ENCODE results near the gene TCIRG1. TPM values are rescaled to one million over a fixed set of nuclear protein-coding genes. Genes with fewer than 3 reads are reported as not detected.

Gene TCIRG1
- total RNA-seq, 1 donor from 2014 or later: 23.4 TPM

DNA sequence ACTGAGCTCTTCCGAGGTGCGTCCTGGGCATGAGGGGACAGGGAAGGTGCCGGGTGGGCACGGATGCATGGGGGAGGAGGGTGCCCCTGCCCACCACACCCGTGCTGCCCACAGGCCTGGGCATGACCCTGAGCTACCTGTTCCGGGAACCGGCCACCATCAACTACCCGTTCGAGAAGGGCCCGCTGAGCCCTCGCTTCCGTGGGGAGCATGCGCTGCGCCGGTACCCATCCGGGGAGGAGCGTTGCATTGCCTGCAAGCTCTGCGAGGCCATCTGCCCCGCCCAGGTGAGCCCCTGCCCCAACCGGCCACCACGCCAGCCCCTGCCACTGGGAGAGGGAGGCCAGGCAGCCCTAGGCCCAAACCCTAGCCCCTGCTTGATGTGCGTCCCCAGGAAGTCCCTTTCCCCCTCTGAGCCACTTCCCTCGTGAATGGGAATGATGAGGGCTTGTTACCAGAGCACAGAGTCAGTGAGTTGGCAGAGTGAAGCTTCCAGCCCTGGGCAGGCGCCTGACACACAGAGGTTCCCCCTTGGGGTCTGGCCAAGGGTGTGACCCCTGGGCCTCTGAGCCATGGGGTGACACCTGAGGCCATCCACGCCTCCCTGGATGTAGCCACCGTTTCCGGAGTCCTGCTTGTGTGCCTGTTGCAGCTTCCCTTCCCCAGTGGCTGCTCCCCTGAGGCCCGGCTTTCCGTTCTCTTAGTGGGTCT lies 5.7 kb upstream of the TCIRG1 start:
- peak overlapping the region; percentile 94 for H3K27ac ChIP-seq (replicated peaks)
- TF ChIP-seq, protein P1, sequence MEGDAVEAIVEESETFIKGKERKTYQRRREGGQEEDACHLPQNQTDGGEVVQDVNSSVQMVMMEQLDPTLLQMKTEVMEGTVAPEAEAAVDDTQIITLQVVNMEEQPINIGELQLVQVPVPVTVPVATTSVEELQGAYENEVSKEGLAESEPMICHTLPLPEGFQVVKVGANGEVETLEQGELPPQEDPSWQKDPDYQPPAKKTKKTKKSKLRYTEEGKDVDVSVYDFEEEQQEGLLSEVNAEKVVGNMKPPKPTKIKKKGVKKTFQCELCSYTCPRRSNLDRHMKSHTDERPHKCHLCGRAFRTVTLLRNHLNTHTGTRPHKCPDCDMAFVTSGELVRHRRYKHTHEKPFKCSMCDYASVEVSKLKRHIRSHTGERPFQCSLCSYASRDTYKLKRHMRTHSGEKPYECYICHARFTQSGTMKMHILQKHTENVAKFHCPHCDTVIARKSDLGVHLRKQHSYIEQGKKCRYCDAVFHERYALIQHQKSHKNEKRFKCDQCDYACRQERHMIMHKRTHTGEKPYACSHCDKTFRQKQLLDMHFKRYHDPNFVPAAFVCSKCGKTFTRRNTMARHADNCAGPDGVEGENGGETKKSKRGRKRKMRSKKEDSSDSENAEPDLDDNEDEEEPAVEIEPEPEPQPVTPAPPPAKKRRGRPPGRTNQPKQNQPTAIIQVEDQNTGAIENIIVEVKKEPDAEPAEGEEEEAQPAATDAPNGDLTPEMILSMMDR (IDR thresholded peaks at IDR 0.05; ENCODE audit: borderline replicate concordance): no peak
- H3K36me3 ChIP-seq: peaks cover 38% of the 10 kb centered on the region
- H3K4me1 ChIP-seq: peaks cover 82% of the 10 kb centered on the region
- intact Hi-C loops (cut with micrococcal nuclease): no loop called here
- peak overlapping the region; percentile 89 for H3K4me3 ChIP-seq
- no peaks in the 10 kb centered on the region for H3K9me3 ChIP-seq (replicated peaks)
- no peak for DNase-seq
- no peaks in the 10 kb centered on the region for H3K27me3 ChIP-seq (ENCODE audit: low read depth)

DNA sequence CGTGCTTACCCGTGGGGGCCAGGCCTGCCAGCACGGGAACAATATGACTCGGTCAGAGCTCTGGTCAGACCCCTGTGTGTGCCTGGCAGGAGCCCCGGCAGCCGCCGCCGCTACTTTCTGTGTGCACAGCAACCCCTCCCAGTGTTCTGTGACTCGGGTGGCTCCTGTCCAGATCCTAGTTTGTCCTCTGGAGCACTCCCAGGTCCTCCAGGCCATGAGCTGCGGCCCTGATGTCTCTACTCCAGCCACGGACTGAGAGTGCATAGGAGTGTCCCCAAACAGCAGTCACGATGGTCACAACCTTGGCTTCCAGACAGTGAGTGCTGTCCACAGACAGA lies 5.1 kb upstream of the TCIRG1 start:
- Histone ChIP-seq H3K27ac (replicated peaks) (peak overlapping the region; percentile 94), H3K9me3 (replicated peaks) (no peaks in the 10 kb centered on the region), H3K36me3 (peaks cover 38% of the 10 kb centered on the region), H3K4me1 (peaks cover 88% of the 10 kb centered on the region), H3K27me3 (ENCODE audit: low read depth) (no peaks in the 10 kb centered on the region), H3K4me3 (peak overlapping the region; percentile 89)
- intact Hi-C loops (cut with micrococcal nuclease): no loop called here
- peak; percentile 71 for DNase-seq
- TF ChIP-seq, protein P1 (IDR thresholded peaks at IDR 0.05; ENCODE audit: borderline replicate concordance): no peak

DNA sequence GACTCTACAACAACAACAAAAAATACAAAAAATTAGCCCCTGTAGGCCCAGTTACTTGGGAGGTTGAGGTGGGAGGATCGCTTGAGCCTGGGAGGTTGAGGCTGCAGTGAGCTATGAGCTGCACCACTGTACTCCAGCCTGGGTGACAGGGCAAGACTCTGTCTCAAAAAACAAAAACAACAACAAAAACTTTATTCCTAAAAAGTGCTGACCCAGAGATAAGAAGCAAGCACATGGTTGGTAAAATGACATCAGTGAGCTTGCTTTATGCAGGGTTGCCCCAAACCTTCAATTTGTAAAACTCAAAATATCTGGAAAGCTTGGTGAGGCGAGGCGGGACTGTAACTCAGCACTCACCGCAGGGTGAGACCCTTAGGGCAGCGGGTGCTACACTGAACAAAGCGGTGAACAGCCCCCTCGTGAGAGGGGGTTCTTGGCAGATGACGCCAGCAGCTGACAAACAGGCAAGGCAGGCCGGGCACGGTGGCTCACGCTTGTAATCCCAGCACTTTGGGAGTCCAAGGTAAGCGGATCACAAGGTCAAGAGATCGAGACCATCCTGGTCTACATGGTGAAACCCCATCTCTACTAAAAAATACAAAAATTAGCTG lies 3.5 kb upstream of the TCIRG1 start:
- intact Hi-C loops (cut with micrococcal nuclease): no loop called here
- H3K27me3 ChIP-seq (ENCODE audit: low read depth): no peaks in the 10 kb centered on the region
- TF ChIP-seq, protein P1 (IDR thresholded peaks at IDR 0.05; ENCODE audit: borderline replicate concordance): no peak

DNA sequence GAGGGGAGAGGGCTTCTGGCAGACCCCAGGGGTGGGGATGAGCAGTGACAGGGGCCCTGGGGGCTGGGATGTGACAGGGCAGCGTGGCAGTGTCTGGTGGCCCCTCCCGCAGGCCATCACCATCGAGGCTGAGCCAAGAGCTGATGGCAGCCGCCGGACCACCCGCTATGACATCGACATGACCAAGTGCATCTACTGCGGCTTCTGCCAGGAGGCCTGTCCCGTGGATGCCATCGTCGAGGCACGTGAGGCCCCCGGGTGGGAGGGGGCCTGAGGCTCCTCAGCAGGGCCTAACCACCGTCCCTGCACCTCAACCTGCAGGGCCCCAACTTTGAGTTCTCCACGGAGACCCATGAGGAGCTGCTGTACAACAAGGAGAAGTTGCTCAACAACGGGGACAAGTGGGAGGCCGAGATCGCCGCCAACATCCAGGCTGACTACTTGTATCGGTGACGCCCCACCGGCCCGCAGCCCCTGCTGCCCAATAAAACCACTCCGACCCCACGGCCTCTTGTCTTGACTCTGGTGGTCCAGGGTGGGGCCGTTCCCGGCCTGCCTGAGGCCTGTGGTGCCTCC lies 2.6 kb upstream of the TCIRG1 start:
- Histone ChIP-seq H3K9me3 (replicated peaks) (no peaks in the 10 kb centered on the region), H3K4me1 (peaks cover 94% of the 10 kb centered on the region), H3K27ac (replicated peaks) (peak overlapping the region; percentile 94), H3K36me3 (peaks cover 38% of the 10 kb centered on the region), H3K4me3 (no peak overlapping the region), H3K27me3 (ENCODE audit: low read depth) (no peaks in the 10 kb centered on the region)
- intact Hi-C loops (cut with micrococcal nuclease): no loop called here
- no peak for DNase-seq
- TF ChIP-seq, protein P1 (IDR thresholded peaks at IDR 0.05; ENCODE audit: borderline replicate concordance): no peak

More for the DNA sequence above, 3.5 kb upstream of the TCIRG1 start:
- no peak for DNase-seq
- Histone ChIP-seq H3K27ac (replicated peaks) (peak overlapping the region; percentile 94), H3K4me1 (peaks cover 94% of the 10 kb centered on the region), H3K4me3 (no peak overlapping the region), H3K9me3 (replicated peaks) (no peaks in the 10 kb centered on the region), H3K36me3 (peaks cover 38% of the 10 kb centered on the region)

DNA sequence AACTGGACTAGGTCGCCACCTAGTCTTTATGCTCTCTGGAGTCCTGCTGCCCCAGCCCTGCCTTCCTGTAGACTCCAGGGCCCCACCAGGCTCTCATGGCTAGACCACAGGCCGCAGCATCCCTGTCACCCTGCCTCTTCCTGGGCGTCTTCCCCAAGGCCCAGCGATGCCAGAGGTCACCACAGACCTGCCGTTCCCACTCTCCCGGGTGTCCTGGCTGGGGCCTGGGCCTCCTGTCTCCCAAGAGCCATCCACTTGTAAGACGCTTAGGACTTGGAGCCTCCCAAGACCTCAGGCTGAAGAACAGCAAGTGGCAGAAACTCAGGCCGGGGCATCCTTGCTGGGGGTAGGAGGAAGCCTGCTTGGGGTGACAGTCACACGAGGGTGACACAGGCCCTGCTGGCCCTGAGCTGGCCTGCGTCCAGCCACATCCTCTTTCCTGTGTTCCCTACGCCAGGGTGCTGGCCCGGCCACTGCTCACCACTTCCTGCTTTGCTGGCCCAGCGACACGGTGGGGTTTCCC lies 2.0 kb upstream of the TCIRG1 start:
- Histone ChIP-seq H3K27ac (replicated peaks) (peak overlapping the region; percentile 94), H3K4me3 (no peak overlapping the region), H3K27me3 (ENCODE audit: low read depth) (no peaks in the 10 kb centered on the region), H3K36me3 (peaks cover 38% of the 10 kb centered on the region), H3K4me1 (peaks cover 88% of the 10 kb centered on the region), H3K9me3 (replicated peaks) (no peaks in the 10 kb centered on the region)
- intact Hi-C loops (cut with micrococcal nuclease): no loop called here
- TF ChIP-seq, protein P1 (IDR thresholded peaks at IDR 0.05; ENCODE audit: borderline replicate concordance): no peak
- peak; percentile 73 for DNase-seq

Measured in left ventricle myocardium inferior (tissue), 1 donor.